Measurements from ENCODE around the gene RAB34.
"Not testable (repeated sequence)": the region's sequence is repeated elsewhere in the genome, so short reads cannot be mapped to it uniquely, and the experiment has no call there.

GRCh38 chr17:28723836-28724499 is 6.3 kb upstream of the RAB34 start:
- TF ChIP-seq CTCF, POLR2AphosphoS5, POLR2A (IDR thresholded peaks at IDR 0.05): not testable (repeated sequence)

All from sigmoid colon (tissue), 4 donors.